Left kidney (tissue), 2 donors: ENCODE results near the gene FAM83G. TPM values are rescaled to one million over a fixed set of nuclear protein-coding genes. Genes with fewer than 3 reads are reported as not detected.
"Not testable (repeated sequence)": the region's sequence is repeated elsewhere in the genome, so short reads cannot be mapped to it uniquely, and the experiment has no call there.

ENCODE experiments used
- DNase-seq: peaks from one replicate; pipeline ENCODE4 v3.0.0-alpha.2; 2013
- polyA plus RNA-seq: library from polyadenylated mRNA; unstranded; fragments of 120-200 nt; gene quantifications from one replicate; pipeline ENCODE4 v1.2.1, GENCODE V29; 2013; ENCODE audit not compliant: insufficient read length

The FAM83G gene
- polyA plus RNA-seq, 1 donor, result 6.3 TPM

- DNase-seq, result no peak
Observed at GRCh38 chr17:19023209-19023999, 18.8 kb upstream of the FAM83G start.

GRCh38 chr17:19022747-19023146 lies 18.2 kb upstream of the FAM83G start:
- no peak for DNase-seq

GRCh38 chr17:19022128-19022527 lies 17.6 kb upstream of the FAM83G start:
- no peak for DNase-seq

GRCh38 chr17:19021622-19022083 lies 17.1 kb upstream of the FAM83G start:
- DNase-seq, result no peak

GRCh38 chr17:19021011-19021621 lies 16.6 kb upstream of the FAM83G start:
- not testable (repeated sequence) for DNase-seq

GRCh38 chr17:19020016-19020415 lies 15.5 kb upstream of the FAM83G start:
- no peak for DNase-seq

GRCh38 chr17:19019041-19019941 lies 14.7 kb upstream of the FAM83G start:
- DNase-seq, result no peak

- DNase-seq, result no peak
Observed at GRCh38 chr17:19018600-19018950, 14.0 kb upstream of the FAM83G start.

GRCh38 chr17:19017804-19018599 lies 13.4 kb upstream of the FAM83G start:
- DNase-seq, result no peak

- no peak for DNase-seq
Observed at GRCh38 chr17:19017401-19017800, 12.8 kb upstream of the FAM83G start.

- DNase-seq, result no peak
Observed at GRCh38 chr17:19016881-19017280, 12.3 kb upstream of the FAM83G start.

- DNase-seq, result no peak
Observed at GRCh38 chr17:19016297-19016696, 11.7 kb upstream of the FAM83G start.

GRCh38 chr17:19015428-19015827 lies 10.9 kb upstream of the FAM83G start:
- no peak for DNase-seq

- DNase-seq, result no peak
Observed at GRCh38 chr17:19014628-19015215, 10.2 kb upstream of the FAM83G start.

- no peak for DNase-seq
Observed at GRCh38 chr17:19013806-19014627, 9.5 kb upstream of the FAM83G start.

- DNase-seq, result no peak
Observed at GRCh38 chr17:19013226-19013625, 8.7 kb upstream of the FAM83G start.

GRCh38 chr17:19012171-19013080 lies 7.9 kb upstream of the FAM83G start:
- DNase-seq, result no peak

GRCh38 chr17:19011581-19011980 lies 7.0 kb upstream of the FAM83G start:
- no peak for DNase-seq

GRCh38 chr17:19010729-19011505 lies 6.4 kb upstream of the FAM83G start:
- DNase-seq, result no peak
